SK-N-MC (cell line): ENCODE data around the gene MXRA7.

ENCODE experiments used
- EZH2 ChIP-seq: fragments of 200-600 bp; sonication (generic); IDR thresholded peaks from one replicate; pipeline ENCODE4 v1.6.1; 2017; ENCODE audit warnings: antibody characterized with exemption
- POLR2AphosphoS5 ChIP-seq: IDR thresholded peaks from 2 replicates; pipeline ENCODE4 v1.6.1; 2012; ENCODE audit warnings: mild to moderate bottlenecking, low read depth, low read length, borderline replicate concordance

DNA sequence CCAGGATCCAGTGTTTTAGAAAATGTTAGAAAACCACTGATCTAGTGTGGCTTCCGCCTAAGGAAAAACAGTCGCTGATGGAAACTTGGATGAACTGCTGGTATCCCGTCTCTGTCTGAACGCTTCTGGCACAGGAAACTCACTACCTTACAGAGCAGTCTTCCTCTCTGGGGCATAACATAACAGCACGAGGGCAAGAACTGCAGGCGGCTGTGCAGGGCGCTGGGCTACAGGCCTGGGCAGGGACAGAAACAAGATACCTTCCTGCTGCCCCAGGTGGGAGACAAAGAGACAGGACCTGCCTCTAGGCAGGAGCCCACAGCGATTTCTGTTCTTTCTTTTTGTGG lies 10.5 kb downstream of the MXRA7 start:
- TF ChIP-seq EZH2 (no peak), POLR2AphosphoS5 (no peak)
